Activated CD8-positive, alpha-beta memory T cell treated with anti-CD3 and anti-CD28 coated beads for 36 hours (primary cell): ENCODE measurements around the gene DTX3. TPM values are rescaled to one million over a fixed set of nuclear protein-coding genes. Genes with fewer than 3 reads are reported as not detected.
"Not testable (repeated sequence)": the region's sequence is repeated elsewhere in the genome, so short reads cannot be mapped to it uniquely, and the experiment has no call there.

Experiments
- CTCF ChIA-PET: fragments of 350-600 bp; sonication (Branson Sonifier 250); formaldehyde crosslinking; loops from one replicate; lab custom pipeline; 2021; ENCODE audit warnings: antibody characterized with exemption; lab: Charles Lee
- POLR2A ChIA-PET: fragments of 350-600 bp; sonication (Branson Sonifier 250); formaldehyde crosslinking; loops from one replicate; lab custom pipeline; 2021; ENCODE audit warnings: antibody characterized with exemption; lab: Charles Lee
- total RNA-seq, 2 experiments: library from RNA; stranded (reverse); gene quantifications; one replicate each; pipeline ENCODE4 v1.2.3, GENCODE V29; 2021

Gene DTX3
- total RNA-seq, 2 experiments from 2014 or later: 13.3 to 14.5 TPM

GRCh38 chr12:57613427-57614109, 8.9 kb downstream of the DTX3 start:
- POLR2A ChIA-PET: no interaction called here
- CTCF ChIA-PET: interaction anchor here (0.6 to 4.1 kb wide), 4 partner anchors 8 to 30 kb away, joined by 3 to 21 read pairs (median 4); partner anchors contain the start of gene B4GALNT1

- CTCF ChIA-PET: interaction anchor here (0.6 to 4.1 kb wide), 5 partner anchors 9 to 80 kb away, joined by 3 to 21 read pairs (median 3); partner anchors contain the start of gene OS9
- POLR2A ChIA-PET: no interaction called here
Observed at GRCh38 chr12:57614178-57614947, 9.7 kb downstream of the DTX3 start.

GRCh38 chr12:57614948-57615500, 10.4 kb downstream of the DTX3 start:
- POLR2A ChIA-PET: no interaction called here
- CTCF ChIA-PET: interaction anchor here (0.7 to 4.1 kb wide), 4 partner anchors 9 to 79 kb away, joined by 3 to 21 read pairs (median 4); partner anchors contain the start of gene OS9

GRCh38 chr12:57615637-57616036, 11.0 kb downstream of the DTX3 start:
- CTCF ChIA-PET: interaction anchor here (0.8 to 4.1 kb wide), 3 partner anchors 9 to 77 kb away, joined by 4 to 21 read pairs (median 4); no protein-coding TSS in a partner anchor
- POLR2A ChIA-PET: no interaction called here

GRCh38 chr12:57616383-57617101, 11.9 kb downstream of the DTX3 start:
- ChIA-PET POLR2A (no interaction called here), CTCF (interaction anchor here (0.8 to 4.1 kb wide), 4 partner anchors 8 to 76 kb away, joined by 3 to 21 read pairs (median 4); no protein-coding TSS in a partner anchor)

- CTCF ChIA-PET: no interaction called here
- POLR2A ChIA-PET: no interaction called here
Observed at GRCh38 chr12:57617942-57618341, 13.3 kb downstream of the DTX3 start.

GRCh38 chr12:57618431-57618830, 13.8 kb downstream of the DTX3 start:
- POLR2A ChIA-PET: not testable (repeated sequence)
- CTCF ChIA-PET: interaction anchor here (5.9 kb wide), 1 partner anchor 36 kb away, joined by 67 read pairs; no protein-coding TSS in a partner anchor

- ChIA-PET POLR2A (no interaction called here), CTCF (interaction anchor here (1.3 to 5.9 kb wide), 4 partner anchors 12 to 37 kb away, joined by 4 to 67 read pairs (median 7); partner anchors contain the start of gene B4GALNT1)
Observed at GRCh38 chr12:57618966-57619433, 14.4 kb downstream of the DTX3 start.

GRCh38 chr12:57619434-57620244, 15.0 kb downstream of the DTX3 start:
- CTCF ChIA-PET: interaction anchor here (1.3 to 5.9 kb wide), 4 partner anchors 11 to 38 kb away, joined by 4 to 67 read pairs (median 7); partner anchors contain the start of gene B4GALNT1
- POLR2A ChIA-PET: no interaction called here

- CTCF ChIA-PET: interaction anchor here (0.5 to 5.9 kb wide), 12 partner anchors 9 to 157 kb away, joined by 3 to 67 read pairs (median 4); partner anchors contain the start of genes ARHGEF25, B4GALNT1, DTX3 and PIP4K2C
- POLR2A ChIA-PET: interaction anchor here (0.8 kb wide), 2 partner anchors 9 to 11 kb away, joined by 3 read pairs; partner anchors contain the start of gene ARHGEF25
Observed at GRCh38 chr12:57620245-57620935, 15.8 kb downstream of the DTX3 start.

- ChIA-PET POLR2A (interaction anchor here (0.8 kb wide), 2 partner anchors 10 to 12 kb away, joined by 3 read pairs; partner anchors contain the start of gene ARHGEF25), CTCF (interaction anchor here (0.5 to 5.9 kb wide), 9 partner anchors 9 to 157 kb away, joined by 3 to 67 read pairs (median 3); partner anchors contain the start of genes ARHGEF25, DTX3 and PIP4K2C)
Observed at GRCh38 chr12:57620936-57621496, 16.4 kb downstream of the DTX3 start.

- POLR2A ChIA-PET: no interaction called here
- CTCF ChIA-PET: interaction anchor here (0.8 to 5.9 kb wide), 12 partner anchors 8 to 105 kb away, joined by 3 to 67 read pairs (median 3); partner anchors contain the start of genes ARHGEF25, B4GALNT1, DTX3 and PIP4K2C
Observed at GRCh38 chr12:57621497-57622292, 17.1 kb downstream of the DTX3 start.

GRCh38 chr12:57622293-57623245, 17.9 kb downstream of the DTX3 start:
- ChIA-PET POLR2A (interaction anchor here (0.5 kb wide), 1 partner anchor 1518 kb away, joined by 3 read pairs; the partner anchor contains the start of gene PA2G4), CTCF (interaction anchor here (0.8 to 5.9 kb wide), 6 partner anchors 9 to 69 kb away, joined by 3 to 67 read pairs (median 3); partner anchors contain the start of gene B4GALNT1)

GRCh38 chr12:57623385-57623784, 18.8 kb downstream of the DTX3 start:
- ChIA-PET POLR2A (no interaction called here), CTCF (interaction anchor here (5.9 kb wide), 1 partner anchor 41 kb away, joined by 67 read pairs; no protein-coding TSS in a partner anchor)
